Colon (tissue), 2 donors: ENCODE results near the gene IGF2BP3.

Experiments used
- FAIRE-seq: peaks from 2 replicates; lab custom pipeline; 2012; peaks lifted over from hg19 to GRCh38; lab: Jason Lieb, UNC
- donor health status: control.
- donor health status: control.

The IGF2BP3 gene

GRCh38 chr7:23373151-23374004 is 96.9 kb downstream of the IGF2BP3 start:
- FAIRE-seq: no peak

DNA sequence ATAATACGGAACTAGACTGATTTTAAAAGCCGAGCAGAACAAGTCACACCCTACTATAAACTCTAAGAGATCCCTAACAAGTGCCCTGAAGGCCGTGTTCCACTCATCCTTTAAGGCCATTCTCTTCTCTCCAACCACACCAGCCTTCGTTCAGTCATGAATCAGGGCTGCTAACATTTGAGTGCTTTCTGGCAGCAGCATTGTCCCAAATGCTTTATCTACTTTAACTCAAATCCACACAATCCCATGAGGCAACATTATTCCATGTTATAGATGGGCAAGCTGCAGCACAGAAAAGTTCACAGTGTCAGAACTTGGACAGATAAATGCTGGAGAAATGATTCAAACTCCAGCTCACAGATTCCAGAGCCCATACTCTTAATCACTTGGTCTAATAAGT is 97.7 kb downstream of the IGF2BP3 start:
- no peak for FAIRE-seq

GRCh38 chr7:23371654-23372053 is 98.6 kb downstream of the IGF2BP3 start:
- FAIRE-seq: no peak

DNA sequence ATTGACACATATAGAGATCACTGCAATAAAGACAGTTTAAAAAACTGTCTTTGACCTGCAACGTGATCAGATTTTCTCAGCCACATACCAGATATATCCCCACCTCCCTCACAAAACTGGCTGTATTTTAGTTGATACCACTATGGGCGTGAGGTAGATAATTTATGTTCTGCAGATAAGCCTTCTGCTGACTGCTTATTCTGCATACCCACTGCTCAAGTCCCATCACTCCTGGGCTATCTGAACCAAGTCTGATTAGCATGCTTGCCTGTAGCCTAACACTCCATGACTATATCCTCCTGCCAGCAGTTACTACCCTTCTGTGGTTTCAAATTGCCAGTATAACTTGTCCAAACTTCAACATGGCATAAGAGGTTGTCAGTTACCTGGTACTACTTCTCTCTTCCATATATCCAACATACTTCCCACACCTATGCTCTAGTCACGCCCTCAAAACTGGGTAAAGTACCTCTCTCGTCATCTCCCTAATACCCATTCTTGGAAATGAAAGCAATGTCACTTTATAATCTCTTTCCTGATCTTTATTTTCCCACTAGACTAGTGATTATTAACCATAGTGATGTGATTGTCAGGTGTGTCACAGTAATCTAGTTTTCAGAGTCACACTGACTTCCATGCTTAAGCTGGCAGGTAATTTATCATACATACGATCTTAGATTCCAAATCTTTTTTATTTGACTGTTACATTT is 100.4 kb downstream of the IGF2BP3 start:
- FAIRE-seq: no peak

GRCh38 chr7:23369100-23369499 is 101.2 kb downstream of the IGF2BP3 start:
- no peak for FAIRE-seq

DNA sequence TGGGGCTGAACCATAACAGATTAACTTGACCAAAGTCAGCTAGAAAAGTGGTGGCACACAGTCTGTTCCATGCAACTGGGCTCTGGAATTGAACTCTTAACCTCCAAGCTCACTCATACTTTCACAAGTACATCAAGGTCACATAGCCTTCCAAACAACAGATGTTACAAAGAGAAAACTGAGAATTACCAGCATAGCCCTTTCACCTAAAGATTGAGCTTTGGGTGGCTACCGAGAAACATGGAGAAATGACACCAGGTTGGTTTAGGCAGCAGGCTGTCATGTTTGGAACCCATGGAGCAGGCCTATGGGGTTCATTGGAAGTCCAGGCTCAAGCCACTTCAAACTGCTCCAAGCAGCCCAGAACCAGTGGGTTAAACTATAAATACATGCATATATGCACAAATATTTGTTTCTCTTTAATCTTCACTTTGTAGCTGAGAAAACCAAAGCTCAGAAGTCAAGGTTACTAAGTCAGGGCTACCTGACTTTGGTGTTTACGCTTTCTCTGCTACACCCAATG is 112.1 kb downstream of the IGF2BP3 start:
- no peak for FAIRE-seq

GRCh38 chr7:23357190-23358093 is 112.8 kb downstream of the IGF2BP3 start:
- no peak for FAIRE-seq

- FAIRE-seq: no peak
Observed at GRCh38 chr7:23356726-23357125, 113.6 kb downstream of the IGF2BP3 start.

DNA sequence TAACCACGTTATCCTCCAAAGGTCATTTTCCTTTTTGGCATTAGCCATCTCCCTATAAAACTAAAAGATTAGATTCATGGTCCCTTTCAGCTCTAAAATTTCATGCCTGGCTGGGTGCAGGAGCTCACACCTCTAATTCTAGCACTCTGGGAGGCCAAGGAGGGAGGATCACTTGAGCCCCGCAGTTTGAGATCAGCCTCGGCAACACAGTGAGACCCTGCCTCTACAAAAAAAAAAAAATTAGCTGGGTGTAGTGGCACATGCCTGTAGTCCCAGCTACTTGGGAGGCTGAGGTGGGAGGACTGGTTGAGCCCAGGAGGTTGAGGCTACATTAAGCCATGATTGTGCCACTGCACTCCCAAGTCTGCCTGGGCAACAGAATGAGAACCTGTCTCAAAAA is 114.1 kb downstream of the IGF2BP3 start:
- no peak for FAIRE-seq

DNA sequence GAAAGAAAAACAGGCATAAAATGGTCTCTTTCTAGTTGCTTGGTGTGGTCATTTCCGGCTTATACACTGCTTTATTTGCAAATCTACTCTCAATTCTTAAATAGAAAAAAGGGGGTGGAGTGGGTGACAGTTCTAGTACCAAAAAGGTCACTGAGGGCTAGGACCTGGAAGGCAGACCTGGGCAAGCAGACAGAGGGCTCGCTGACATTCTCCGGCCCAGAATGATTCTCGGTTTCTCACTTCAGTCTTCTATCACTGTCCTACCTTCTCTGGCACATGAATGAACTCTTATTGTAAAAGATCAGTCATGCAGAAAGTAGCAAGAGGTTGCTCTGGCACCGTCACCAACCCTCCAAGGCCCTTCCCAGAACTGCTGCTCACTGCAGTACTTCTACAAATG is 117.1 kb downstream of the IGF2BP3 start:
- no peak for FAIRE-seq

DNA sequence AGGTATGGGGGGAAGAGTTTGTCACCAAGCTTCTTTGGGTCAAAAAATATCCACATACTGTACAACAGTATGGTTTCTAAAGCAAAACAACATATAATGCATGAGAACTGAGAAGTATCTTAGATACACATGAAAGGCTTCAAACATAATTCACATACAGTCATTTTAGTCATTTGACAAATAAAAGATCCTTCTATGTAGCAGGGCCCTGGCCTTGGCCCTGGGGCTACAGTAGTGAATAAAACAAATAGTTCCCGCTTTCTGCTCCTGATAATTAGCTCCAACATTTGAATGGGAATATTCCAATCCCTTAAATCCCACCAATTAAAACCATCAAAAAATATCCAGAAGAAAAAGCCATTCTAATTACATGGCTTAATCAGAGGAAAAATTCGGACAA is 119.8 kb downstream of the IGF2BP3 start:
- no peak for FAIRE-seq

GRCh38 chr7:23349484-23350157 is 120.7 kb downstream of the IGF2BP3 start:
- no peak for FAIRE-seq

- FAIRE-seq: no peak
Observed at GRCh38 chr7:23347682-23348180, 122.6 kb downstream of the IGF2BP3 start.

- no peak for FAIRE-seq
Observed at GRCh38 chr7:23347033-23347681, 123.1 kb downstream of the IGF2BP3 start.

DNA sequence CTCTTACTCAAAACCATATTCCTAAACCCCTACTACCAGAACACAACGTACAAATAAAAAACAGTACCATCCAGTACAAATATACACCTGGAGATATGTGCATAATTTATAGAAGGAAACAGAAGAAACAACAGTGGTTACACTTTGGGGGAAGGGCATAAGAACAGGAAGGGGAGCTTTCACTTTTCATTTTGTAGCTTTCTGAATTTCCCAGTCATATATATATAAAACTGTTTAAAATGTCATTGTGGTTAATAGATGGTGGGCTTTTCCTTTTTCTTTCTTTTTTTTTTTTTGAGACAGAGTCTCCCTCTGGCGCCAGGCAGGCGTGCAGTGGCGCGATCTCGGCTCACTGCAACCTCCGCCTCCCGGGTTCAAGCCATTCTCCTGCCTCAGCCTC is 124.0 kb downstream of the IGF2BP3 start:
- FAIRE-seq: no peak

- FAIRE-seq: no peak
Observed at GRCh38 chr7:23345601-23346000, 124.7 kb downstream of the IGF2BP3 start.

DNA sequence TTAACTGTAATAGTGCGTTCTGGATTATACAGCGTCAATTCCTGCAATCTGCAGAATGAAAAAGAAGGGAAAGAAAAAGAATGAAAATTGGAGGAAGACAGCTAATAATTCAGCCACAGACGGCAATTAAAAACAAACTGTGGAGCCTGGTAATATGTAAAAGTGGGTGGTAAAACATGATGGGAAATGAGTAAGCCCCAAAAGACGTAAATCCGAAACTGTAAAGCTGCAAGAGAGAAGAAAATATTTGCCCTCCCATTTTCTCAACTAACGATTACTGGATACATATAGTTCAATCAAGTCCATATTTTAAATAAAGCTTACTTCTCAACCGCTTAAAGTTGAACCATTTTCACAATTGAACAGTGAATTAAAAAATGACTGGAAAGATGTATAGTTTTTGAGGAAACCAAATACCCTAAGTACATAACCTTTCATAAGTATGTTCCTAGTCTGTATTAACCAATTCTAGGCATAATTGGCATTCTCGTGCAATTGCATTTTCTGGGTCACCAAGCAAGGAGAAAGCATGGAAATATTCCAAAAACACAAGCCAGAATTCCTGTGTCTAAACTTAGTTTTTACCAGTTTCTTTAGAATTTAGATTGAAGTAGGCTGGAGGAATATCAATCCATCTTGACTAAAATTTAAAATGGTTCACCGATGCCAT is 126.3 kb downstream of the IGF2BP3 start:
- FAIRE-seq: no peak

- no peak for FAIRE-seq
Observed at GRCh38 chr7:23343102-23343501, 127.2 kb downstream of the IGF2BP3 start.

- no peak for FAIRE-seq
Observed at GRCh38 chr7:23341846-23342598, 128.3 kb downstream of the IGF2BP3 start.

DNA sequence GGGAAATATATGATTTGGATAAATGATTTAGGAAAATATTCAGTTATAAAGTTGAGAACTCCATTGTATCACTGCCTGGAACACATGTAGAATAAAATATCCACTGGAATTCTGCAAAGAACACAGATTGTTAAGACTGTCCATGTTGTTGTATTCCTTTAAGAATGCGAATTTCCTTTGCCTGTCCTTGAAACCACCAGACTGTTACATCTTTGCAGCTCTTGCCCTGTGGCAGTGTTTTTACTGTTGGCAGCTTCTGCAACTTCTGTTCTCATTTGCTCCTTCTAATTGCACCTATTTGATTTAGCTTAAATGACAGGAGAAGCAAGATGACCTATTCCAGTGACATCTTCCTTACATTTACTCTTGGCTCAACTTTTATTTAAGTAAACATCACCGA is 131.4 kb downstream of the IGF2BP3 start:
- FAIRE-seq: no peak
